HT1080 (cell line): Measurements from ENCODE around the gene MLPH. TPM values are rescaled to one million over a fixed set of nuclear protein-coding genes. Genes with fewer than 3 reads are reported as not detected.

ENCODE experiments used
- DNase-seq: peaks from one replicate; pipeline ENCODE4 v3.0.0-alpha.2; 2015; ENCODE audit warnings: low read depth
- polyA plus RNA-seq, 2 experiments: library from polyadenylated mRNA; depleted of rRNA; stranded (reverse); fragments of >200 nt; gene quantifications; 2 replicates each; pipeline ENCODE4 v1.2.3, GENCODE V29; 2015
- total RNA-seq: library from RNA; depleted of rRNA; stranded (reverse); fragments of >200 nt; shearing (Covaris generic); gene quantifications from 2 replicates; pipeline ENCODE4 v1.2.3, GENCODE V29; 2014; rRNA removed

MLPH gene, protein sequence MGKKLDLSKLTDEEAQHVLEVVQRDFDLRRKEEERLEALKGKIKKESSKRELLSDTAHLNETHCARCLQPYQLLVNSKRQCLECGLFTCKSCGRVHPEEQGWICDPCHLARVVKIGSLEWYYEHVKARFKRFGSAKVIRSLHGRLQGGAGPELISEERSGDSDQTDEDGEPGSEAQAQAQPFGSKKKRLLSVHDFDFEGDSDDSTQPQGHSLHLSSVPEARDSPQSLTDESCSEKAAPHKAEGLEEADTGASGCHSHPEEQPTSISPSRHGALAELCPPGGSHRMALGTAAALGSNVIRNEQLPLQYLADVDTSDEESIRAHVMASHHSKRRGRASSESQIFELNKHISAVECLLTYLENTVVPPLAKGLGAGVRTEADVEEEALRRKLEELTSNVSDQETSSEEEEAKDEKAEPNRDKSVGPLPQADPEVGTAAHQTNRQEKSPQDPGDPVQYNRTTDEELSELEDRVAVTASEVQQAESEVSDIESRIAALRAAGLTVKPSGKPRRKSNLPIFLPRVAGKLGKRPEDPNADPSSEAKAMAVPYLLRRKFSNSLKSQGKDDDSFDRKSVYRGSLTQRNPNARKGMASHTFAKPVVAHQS
- total RNA-seq, result not detected in 2 replicates
- 0.19 TPM in 1 of 2 replicates, not detected in the other for polyA plus RNA-seq (2015; cell fraction: cytosol; rRNA removed)
- 0.33 and 0.41 TPM in 2 replicates for polyA plus RNA-seq (2015; cell fraction: nucleus; rRNA removed)

DNA sequence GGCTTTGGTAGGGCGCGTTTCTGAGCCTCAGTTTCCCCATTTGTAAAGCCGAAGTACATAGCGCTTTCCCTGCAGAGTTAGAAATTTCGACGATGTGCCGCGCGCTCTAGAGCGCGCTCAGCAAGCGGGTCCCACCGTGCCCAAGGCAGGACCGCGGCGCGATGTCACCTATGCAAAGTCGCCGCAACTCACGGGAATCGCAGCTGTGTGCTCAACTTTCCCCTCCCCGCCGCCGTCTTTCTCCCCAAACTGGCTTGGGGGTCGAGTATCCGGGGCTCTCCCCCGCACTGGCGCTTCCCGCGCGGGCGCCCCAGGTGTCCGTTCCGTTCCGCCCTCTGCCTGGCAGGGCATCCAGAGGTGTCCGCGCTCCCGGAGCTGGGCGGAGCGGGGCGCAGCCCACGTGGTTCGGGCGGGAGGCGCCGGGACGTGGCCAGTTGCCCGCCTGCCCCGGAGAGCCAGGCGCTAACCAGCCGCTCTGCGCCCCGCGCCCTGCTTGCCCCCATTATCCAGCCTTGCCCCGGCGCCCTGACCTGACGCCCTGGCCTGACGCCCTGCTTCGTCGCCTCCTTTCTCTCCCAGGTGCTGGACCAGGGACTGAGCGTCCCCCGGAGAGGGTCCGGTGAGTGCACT, at the start of gene MLPH:
TSS of gene MLPH (plus strand) at position 433 of the 630 bp plus-strand sequence. CDS start 6,176 bp downstream, outside the sequence.
- DNase-seq, result no peak

DNA sequence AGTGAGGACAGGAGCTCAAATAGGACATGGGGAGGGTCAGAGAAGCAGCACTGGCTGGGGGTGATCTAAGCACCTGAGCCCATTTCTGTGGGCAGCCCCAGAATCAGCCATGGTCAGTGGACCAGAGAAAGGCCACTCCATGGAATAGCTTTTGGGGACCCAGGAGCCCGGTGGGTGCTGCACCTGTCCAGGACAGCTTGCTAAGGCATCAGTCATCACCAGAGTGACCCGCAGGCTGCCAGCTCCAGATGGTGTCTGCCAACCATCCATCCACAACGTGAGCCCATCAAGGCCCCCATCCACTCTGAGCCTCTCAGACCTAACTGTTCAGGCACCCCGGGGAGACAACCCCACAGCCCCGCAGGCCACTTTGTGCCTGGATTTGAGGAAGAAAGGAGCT, 49.5 kb upstream of the MLPH start:
- no peak for DNase-seq

DNA sequence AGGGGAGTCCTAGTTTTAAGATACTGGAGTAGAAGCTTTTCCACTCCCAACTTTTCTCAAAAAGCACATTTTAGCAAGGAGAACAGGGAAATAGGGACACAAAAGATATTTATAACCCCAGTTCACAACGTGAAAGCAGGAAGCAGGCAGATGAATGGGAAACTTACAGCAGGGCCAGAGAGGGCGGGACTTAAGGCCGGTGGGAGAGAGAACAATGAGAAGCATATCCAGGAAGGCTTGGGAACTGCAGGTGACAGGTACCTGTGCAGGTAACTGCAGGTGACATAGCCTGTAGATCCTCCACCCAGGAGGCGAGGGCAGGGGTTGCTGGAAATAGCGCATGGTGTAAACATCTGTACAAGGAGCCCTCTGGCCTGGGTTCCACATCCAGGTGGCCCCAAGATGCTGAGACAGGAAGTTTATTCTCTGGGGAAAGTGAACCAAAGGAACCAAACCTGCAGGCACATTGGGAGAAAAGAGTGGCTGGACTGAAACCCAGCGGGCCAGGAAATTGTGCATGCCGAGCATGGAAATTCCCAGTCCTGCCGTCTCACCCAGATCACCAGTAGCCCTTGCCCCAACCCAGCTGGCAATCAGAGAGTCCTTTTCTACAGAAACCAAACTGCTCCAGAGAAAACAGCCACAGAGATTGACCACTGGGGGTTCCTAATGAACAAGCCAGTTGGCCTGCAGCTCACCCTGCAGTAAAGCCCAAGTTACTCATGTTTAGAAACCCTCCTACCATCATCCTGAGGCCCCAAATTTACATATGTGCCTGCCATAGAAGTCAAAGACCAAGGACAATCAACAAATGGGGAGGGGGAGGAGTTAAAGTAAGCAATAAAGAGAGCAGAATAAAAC, 48.7 kb upstream of the MLPH start:
- DNase-seq, result no peak

DNA sequence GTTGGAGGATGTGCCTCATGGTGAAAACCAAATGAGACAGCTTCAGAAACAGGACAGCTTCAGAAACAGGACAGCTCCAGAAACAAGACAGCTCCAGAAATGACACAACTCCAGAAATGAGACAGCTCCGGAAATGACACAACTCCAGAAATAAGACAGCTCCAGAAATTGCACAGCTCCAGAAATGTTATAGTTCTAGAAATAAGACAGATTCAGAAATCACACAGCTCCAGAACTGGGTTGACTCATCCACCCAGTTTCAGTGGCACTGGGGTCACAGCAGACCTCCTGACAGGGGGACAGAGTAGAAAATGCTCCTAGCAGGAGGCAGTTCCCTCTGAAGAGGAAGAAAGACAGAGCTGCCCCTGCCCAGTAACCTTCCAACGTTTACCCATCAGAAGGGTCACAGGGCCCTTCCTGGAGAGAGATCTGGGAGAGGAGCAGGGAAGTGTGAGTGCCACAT, 46.2 kb upstream of the MLPH start:
- DNase-seq, result peak; percentile 62

DNA sequence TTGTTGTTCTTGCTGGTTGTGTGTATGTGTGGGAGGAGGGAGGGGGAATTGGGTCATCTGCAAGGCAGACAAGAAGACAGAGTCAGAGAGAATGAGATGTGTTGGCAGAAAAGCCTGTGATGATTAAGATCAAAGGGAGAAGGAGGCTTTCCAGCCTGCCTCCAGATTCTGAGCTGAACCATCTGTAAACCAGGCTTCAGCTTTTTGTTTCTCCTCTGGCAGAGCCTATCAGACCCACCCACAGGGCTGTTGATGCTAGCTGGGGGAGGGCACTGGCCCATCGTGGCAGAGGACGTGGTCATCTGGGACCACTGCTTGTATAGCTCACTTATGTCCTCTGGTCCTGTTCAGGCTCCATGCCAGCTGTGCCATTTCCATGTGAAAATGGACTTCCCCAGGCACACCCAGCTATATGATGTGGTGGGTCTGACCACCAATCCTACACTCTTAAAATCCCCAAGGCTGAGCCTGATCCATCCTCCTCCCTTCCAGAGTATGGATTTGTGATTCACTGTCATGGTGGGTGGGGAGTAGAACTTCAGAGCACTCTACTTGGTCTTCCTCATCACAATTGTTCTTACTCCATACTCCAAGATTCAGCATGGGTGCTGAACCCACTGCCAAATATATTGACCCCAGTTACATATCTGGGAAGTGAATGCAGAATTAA, 45.3 kb upstream of the MLPH start:
- DNase-seq, result no peak

DNA sequence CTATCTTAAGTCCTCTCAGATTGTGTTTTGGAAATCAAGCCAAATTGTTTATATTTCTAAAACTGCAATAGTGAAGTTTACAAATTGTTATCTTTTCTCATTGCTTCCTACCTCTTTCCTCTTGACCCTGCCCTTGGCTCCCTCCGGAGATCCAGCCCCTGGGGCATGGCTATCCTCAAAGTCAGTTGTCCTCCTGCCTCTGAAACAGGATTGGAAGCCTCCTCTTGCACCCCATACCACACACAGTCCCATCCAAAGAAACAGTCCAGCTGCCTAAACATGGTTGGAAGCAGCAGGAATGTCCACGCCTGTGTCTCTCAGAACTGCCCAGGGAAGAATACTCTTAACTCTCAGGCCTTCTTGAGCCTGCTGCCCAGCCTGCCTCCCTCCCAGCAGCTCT, 43.0 kb upstream of the MLPH start:
- no peak for DNase-seq

DNA sequence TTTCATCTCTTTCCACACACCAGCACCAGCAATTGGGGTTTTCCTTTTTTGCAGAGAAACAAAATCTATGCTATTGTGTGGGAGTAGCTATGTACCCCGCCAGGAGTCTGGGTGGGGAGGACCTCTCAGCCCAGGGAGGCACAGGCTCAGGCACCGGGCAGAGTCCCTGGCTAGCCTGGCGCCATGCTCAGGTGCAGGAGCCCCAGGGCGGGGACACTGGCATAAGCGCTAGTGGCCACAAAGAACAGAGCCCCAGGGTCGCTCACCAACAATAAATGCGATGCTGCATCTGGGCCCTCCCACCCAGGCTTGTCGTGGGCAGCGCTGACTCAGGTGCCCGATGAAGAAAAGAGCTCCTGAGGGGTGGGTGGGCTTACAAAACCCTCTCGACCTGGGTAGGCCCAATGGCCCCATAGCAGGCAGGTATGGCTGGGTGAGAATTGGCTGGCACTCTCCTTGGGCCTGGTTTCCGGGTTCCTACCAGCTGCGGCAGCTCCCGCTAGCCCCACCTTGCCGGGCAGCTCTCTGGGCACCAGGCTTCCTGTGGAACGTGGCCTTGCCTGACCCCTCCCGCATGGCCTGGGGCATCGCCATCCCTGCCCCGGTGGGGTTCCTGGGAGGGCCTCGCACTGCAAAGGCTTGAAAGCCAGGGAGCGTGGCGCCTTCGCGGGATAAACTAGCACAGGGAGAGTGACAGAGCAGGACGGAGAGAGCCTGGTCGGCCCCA, 41.3 kb upstream of the MLPH start:
- DNase-seq, result no peak

DNA sequence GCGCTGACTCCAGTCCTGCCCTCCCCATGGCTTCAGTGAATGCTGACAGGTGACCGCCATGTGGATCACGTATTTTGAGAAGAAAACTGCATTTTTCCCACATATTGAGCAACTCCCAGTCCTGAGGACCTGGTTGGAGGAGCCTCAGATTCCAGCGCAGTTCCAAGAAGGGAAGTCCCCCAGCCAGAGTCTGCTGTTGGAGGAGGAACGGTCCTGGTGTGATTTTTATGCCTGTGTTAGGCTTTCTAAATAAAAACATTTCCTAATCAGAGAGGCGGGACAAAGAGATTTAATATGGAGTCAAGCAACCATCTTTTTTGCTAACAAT, 40.7 kb upstream of the MLPH start:
- DNase-seq, result no peak

DNA sequence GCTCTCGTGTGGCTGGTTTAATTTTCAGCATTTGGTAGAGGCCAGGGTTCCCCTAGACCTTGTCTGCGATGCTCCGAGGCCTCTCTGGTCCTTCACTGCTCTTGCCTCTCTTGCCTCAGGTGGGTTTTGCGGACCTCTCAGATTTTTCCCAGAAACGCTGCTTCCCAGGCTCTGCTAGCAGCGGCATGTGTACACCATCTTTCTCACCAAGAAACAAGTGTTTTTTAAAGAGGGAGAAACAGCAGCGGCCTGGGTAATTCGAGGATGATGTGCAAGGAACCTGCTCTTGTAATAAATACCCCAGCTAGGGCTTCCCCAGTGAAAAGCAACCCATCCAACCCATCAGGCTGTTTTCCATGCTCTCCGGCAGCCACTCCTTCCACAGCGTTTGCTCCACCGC, 39.6 kb upstream of the MLPH start:
- DNase-seq, result no peak

DNA sequence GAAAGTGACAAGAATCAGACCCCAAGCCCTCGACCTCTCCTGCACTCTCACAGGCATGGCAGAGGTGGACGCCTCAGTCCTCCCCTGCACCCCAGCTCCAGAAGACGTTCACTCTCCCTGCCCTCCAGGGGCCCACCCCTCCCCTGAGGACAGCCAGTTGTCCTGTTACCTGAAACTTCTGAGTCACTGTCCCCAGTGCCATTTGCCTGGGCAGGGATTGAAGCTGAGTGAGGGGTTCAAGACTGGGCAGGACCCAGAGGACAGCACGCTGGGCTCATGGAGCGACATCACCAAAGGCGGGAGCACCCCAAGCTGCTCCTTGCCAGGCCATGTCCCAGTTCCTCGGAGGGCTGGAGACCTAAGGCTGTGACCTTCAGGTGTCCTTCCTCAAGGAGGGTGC, 38.9 kb upstream of the MLPH start:
- no peak for DNase-seq

DNA sequence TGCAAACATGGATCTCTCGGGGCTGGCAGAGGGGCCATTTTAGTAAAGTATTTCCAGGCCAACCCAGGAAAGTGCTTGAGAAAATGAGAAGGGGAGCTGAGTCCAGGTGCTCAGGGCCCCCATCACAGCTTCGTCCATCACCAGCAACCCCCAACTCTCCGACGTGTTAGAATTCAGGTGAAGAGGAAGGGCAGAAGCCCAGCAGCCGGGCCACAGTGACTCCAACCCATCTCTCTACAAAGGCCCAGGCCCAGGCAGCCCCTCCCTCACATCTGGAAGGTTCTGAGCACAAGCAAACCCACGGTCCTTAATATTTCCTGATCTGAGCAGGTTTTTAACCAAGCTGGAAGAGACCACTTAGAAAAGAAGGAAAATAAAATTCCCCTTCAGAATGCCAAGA, 38.4 kb upstream of the MLPH start:
- no peak for DNase-seq

DNA sequence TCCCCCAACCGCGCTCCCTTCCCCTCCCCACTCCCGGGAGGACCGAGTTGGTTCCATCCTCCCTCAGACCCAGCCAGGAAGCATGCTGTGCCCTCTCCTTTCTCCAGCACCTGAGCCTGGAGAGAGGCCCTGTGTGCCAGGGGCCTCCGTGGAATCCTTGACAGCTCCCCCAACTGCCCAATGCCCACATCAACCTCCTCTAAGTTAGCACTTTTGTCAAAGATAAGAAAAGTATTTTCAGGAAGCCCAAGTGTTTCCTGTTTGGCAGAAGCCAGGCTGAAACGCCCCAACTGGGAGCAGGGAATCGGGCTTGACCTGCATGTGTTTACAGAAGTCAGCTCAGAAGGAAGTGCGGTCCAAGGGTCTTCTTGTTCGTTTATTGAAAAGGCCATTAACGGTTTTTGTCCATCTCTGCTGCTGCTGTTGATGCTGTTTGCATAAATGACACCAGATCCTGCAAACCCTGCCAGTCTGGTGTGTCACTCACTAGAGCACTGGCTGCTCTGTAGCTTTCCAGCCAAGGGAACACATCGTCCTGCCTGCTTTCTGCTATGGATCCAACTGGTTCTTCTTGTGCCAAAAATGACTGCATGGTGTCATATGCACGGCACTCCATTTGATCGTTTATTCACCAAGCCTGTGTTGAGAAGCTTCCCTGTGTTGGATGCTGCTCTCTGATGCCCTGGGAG, 37.7 kb upstream of the MLPH start:
- DNase-seq, result no peak

DNA sequence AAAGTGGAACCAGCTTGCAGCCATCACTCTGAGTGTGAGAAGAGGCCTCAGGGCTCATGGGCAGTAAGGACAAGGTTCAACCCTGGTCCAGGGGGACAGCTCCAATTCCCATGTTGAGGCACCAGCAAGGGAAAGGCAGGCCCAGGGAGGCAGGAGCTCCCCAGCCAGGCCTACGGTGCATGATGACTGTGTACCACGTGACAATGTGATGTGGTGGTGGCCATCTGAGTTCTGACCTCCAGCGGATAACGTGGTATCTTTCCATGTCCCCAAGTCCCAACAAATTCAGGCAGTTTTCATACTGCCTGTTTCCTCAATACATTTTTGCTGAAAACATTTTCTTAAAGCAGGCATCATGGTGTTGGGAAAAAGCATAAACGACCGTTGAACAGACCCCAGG, 36.9 kb upstream of the MLPH start:
- DNase-seq, result no peak

DNA sequence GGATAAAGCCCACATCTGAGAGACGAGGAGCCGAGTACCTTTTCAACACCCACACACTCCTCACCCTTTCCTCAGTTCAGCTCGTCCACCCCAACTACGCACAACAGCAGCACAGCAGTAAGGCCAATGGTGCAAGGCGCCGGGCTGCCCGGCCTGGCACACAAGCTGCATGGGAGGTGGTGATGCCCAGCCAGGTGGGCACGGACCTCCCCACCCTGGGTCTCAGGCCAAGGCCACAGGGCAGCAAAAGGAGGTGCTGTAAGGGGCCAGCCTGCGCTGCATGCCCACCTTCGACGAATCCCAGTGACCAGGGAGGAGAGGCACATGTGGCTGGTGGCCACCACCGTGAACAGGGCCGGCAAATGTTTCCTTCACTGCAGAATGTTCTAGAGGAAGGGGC, 36.5 kb upstream of the MLPH start:
- DNase-seq, result no peak

DNA sequence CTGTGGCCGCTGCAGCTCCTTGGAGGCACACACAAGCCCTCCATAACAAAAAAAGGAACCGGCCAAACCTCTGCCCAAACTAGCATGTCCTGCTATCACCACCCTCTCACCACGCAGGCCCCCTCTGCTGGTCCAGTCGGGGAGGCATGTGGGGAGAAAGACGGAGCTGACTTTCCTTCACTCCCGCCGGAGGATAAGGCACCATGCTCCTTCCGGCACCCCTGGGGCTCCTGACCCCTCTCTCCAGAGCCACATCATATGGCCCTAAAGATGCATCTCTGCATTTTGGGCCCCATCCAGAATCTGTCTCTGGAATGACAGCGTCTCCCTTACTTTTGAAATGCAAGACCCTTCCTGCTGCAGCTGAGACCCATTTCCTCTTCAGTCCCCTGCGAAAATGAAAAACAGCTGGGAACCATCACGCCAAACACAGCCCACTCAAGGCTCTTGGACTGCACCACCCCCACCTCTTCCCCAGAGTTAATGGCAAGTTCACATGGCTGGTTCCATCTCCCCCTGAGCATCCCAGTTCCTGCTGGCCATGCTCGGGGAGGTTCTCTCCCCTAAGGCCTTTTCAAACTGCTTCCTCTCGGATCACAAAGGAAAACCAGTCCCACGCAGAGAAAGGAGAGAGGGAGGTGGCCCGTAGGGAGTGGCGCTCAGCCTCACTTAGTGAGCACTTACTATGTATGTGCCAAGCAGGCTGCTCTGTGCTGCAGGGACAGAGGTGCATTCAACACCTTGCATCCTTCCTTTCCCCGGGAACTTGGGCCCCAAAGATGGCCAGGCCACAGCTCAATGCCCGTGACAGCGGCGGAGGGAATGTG, 35.2 kb upstream of the MLPH start:
- DNase-seq, result no peak

DNA sequence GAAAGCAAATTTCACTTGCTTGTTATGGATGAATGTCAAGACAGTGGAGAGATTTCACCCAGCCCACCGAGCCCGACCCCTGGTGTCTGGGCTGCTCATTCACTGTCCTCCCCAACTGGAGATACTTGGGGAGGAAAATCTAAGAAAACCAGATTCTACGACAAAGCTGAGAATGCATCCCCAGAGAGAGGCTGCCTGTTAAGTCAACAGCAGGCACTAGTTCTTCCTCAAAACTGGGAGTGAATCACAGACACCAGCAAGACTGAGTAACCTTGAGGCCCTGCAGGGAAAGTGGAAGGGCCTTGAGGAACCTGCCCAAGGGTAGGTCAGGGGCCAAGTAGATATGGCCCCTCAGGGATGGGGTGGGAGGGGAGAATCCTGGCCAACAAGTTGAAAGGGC, 34.2 kb upstream of the MLPH start:
- no peak for DNase-seq

DNA sequence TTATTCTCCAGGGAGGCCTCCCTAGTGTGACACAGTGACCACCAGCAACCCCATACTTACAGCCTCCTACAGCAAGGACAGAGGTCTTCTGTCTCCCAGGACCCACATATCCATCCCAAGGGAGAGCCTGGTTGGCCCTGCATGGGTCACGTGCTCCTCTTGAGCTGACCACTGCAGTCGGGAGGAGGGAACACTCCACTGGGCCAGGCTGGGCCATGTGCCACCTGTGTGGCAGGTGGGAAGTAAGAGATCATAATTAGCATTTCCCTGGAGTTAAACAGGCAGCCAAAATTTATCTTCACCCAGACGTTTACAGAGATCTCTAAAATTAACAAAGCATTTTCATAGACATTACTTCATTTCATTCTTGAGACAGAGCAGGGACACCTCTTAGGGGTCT, 33.4 kb upstream of the MLPH start:
- DNase-seq, result no peak

DNA sequence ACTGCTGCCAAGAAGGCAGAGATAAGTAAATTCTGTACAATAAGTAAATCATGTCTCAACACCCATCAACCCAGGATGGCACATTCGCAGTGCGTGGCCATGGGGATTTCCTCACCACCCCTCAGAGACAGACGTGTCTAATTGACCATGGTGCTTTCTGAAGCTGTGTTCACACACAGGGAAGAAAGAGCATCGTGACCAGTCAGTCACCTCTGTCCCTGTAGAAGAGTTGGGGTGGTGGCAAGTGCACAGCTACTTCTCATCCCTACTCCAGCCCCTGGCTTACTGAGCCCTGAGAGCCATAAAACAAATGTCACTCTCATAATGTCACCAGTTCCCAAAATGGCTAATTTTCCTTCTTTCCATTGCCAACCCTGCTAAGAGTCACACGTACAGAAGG, 31.3 kb upstream of the MLPH start:
- DNase-seq, result no peak
